GM18858 (cell line): ENCODE results near the gene SPRR5.

Experiments
- ATAC-seq: cut with Tn5 transposase; IDR thresholded peaks from one replicate; pipeline ENCODE4 v1.9.1; 2021; ENCODE audit not compliant: unreplicated experiment

The SPRR5 gene, protein sequence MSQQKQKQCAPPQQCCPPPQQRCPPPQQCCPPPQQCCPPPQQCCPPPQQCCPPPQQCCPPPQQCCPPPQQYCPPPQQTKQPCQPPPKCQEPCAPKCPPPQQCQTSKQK

GRCh38 chr1:152946651-152947256 is at the start of gene SPRR5:
Gene SPRR5 (plus strand): TSS chr1:152947206. CDS start chr1:152948555, 1,349 bp downstream.
- ATAC-seq = no peak

- ATAC-seq = no peak
Observed at GRCh38 chr1:152899027-152899426, 48.0 kb upstream of the SPRR5 start.

GRCh38 chr1:152899883-152900282 is 47.1 kb upstream of the SPRR5 start:
- ATAC-seq = no peak

GRCh38 chr1:152901631-152902030 is 45.4 kb upstream of the SPRR5 start:
- no peak for ATAC-seq

GRCh38 chr1:152902636-152903035 is 44.4 kb upstream of the SPRR5 start:
- no peak for ATAC-seq

DNA sequence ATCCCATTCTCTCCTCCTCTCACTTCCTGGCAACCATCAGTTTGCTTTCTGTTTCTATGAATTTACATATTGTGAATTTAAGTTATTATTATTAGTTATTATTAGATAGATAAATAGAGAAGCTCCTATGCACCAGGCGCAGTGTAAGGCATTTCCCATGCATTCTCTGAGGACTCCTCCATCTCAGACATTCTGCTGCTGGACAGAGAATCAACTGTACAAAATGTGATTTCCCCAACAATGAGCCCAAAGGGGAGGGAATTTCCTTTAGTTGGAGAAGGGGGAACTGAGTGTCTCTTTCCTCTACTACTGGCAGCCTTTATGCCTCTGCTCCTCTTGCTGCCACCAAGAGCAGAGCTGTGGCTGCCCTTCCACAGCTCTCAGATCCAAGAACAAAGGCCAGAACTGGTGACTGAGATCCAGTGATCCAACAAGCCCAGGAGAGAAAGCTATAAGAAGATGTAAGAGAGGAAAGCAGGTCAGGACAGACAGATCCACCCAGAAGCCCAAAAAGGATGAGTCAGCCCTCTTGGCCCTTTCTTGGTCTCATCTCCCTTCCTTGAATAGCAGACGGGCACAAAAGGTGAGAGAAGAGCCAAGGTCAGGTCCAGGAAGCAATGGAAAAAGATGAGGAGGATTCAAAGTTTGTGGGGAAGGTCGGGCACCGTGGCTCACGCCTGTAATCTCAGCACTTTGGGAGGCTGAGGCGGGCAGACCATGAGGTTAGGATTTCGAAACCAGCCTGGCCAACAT is 42.1 kb upstream of the SPRR5 start:
- no peak for ATAC-seq

- no peak for ATAC-seq
Observed at GRCh38 chr1:152906023-152906565, 40.9 kb upstream of the SPRR5 start.

DNA sequence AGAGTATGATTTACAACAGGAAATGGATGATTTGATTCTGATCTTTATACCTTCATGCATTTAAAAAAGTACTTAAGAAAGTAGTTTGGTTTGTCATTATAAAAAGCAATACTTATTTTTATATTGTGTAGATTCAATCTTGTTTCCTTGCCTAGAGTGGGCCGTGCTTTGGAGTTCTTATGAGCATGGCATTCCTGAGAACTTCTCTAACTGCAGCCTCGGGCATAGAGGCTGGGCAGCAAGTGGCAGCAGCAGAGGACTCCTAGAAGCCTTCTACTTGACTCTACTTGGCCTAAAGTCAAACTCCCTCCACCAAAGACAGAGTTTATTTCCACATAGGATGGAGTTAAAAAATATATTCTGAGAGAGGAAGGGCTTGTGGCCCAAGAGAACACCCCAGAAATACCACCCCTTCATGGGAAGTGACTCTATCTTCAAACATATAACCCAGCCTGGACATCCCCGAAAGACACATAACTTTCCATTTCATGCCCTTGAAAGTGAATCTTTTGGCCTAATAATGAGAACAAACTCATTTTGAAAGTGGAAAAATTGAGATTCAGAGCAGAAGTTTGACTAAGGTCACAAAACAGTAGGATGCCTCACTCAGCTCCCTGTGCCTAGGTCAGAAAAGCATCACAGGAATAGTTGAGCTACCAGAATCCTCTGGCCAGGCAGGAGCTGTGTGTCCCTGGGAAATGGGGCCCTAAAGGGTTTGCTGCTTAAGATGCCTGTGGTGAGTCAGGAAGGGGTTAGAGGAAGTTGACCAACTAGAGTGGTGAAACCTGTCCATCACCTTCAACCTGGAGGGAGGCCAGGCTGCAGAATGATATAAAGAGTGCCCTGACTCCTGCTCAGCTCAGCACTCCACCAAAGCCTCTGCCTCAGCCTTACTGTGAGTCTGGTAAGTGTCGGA is 39.1 kb upstream of the SPRR5 start, which contains the start of gene IVL:
Gene IVL (plus strand): TSS at position 861 of the 916 bp plus-strand sequence. CDS start 1,252 bp downstream, outside the sequence.
- no peak for ATAC-seq

GRCh38 chr1:152909206-152909605 is 37.8 kb upstream of the SPRR5 start:
- ATAC-seq = no peak

GRCh38 chr1:152912471-152912870 is 34.5 kb upstream of the SPRR5 start:
- no peak for ATAC-seq

GRCh38 chr1:152912900-152913299 is 34.1 kb upstream of the SPRR5 start:
- ATAC-seq = no peak

- ATAC-seq = no peak
Observed at GRCh38 chr1:152917794-152918193, 29.2 kb upstream of the SPRR5 start.

- no peak for ATAC-seq
Observed at GRCh38 chr1:152919071-152919470, 27.9 kb upstream of the SPRR5 start.

DNA sequence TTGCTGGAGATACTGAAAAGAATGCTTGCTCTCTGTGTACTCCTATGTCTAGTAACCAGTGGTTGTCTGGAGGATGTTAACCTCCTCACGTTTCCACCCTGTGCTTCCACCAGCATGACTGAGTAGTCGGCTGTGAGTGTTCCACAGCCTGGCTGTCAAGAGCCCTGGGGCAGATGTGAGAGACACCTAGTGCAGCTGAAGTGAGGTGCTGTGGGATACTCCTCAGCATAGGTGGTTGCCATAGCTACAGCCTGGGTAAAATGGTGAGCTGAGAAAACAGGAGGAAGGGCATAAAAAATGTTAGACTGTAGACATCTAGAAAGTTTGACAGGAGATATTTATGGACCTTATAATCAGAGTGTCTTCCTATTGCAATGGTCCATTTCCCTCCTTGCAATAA is 22.8 kb upstream of the SPRR5 start:
- ATAC-seq = no peak

- ATAC-seq = no peak
Observed at GRCh38 chr1:152926091-152926490, 20.9 kb upstream of the SPRR5 start.

GRCh38 chr1:152928671-152929070 is 18.3 kb upstream of the SPRR5 start:
- ATAC-seq = no peak

- ATAC-seq = no peak
Observed at GRCh38 chr1:152932170-152932811, 14.7 kb upstream of the SPRR5 start.

DNA sequence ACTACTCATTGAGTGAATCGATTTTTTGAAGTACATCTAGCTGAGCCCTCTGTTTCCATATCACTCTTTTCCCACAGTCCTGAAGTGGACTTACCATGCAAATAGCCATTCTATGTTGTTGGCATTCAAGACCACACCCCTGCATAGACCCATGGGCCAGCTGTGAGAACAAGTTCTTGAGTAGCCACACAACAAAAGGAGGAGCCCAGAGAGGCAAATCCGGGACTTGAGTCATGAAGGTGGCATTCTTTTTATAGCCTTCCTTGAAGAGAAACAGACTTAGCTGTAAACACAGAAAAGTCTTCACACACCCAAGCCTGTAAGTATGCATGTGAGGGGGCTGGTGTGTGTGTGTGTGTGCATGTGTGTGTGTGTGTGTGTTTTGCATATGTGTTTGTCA is 13.8 kb upstream of the SPRR5 start:
- no peak for ATAC-seq

GRCh38 chr1:152940614-152941013 is 6.4 kb upstream of the SPRR5 start:
- ATAC-seq = no peak

DNA sequence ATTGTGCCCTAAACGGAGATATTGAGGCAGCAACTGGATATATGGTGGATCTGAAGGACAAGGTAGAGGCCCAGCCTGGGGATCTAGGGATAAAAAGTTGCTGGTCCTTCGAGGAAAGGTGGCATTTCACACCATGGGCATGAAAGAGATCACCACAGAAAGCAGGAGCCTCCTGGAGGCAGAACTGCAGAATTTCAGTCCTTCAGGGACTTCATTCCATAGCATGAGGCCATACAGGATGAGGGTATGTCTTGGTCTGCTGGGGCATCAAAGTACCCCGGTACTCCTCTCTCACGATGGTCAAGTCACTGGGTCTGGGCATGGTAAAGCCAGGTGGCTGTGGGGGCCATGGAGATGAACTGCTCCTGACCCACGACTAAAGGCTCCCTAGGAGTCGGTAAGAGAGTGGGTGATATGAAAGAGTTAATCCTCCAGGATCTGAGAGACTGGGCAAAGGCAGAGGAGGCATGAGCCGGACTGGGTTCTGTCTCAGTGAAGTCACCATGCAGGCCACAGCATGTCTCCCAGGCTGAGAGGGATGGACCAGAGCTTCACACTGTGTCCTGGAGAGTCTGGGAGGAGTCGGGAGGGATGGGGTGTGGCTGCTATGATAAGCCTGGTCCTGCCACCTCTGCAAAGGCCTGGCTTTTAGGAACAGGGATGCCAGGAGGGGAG is 5.8 kb upstream of the SPRR5 start:
- no peak for ATAC-seq
